ENCODE results near the gene GALNS. TPM values are rescaled to one million over a fixed set of nuclear protein-coding genes. Genes with fewer than 3 reads are reported as not detected.

GALNS gene
- total and polyA plus RNA-seq, 8 donors = 5.7 to 26.1 (median 9.1) TPM

GRCh38 chr16:88863426-88863825 is 6.7 kb upstream of the GALNS start:
- ATAC-seq (no peak), FAIRE-seq (no peak), DNase-seq (no peak)
- intact Hi-C loops (cut with DNase I) = no loop called here
- H3K4me1 ChIP-seq = no peaks in the 10 kb centered on the region
- no peaks in the 10 kb centered on the region for H3K9me3 ChIP-seq
- no peak overlapping the region for H3K27ac ChIP-seq
- no peak overlapping the region for H3K4me3 ChIP-seq
- peaks cover 0 to 28% (median 3%) of the 10 kb centered on the region in 3 donors for H3K36me3 ChIP-seq
- TF ChIP-seq CTCF (IDR thresholded peaks at IDR 0.05) = no peak
- 78% methylated on average over 10 to 13 of the region's 13 CpGs for WGBS, 2 donors
- no peaks in the 10 kb centered on the region for H3K27me3 ChIP-seq

GRCh38 chr16:88862968-88863367 is 6.2 kb upstream of the GALNS start:
- ATAC-seq = no peak
- WGBS, 2 donors = 90 to 92% methylated on average over 25 of the region's 25 CpGs
- Histone ChIP-seq H3K9me3 (no peaks in the 10 kb centered on the region), H3K4me3 (no peak overlapping the region), H3K36me3 (peaks cover 0 to 28% (median 3%) of the 10 kb centered on the region in 3 donors), H3K27ac (no peak overlapping the region), H3K4me1 (peaks cover 0 to 1% (median under 1%) of the 10 kb centered on the region in 3 donors), H3K27me3 (no peaks in the 10 kb centered on the region)
- DNase-seq = no peak
- intact Hi-C loops (cut with DNase I) = no loop called here
- no peak for FAIRE-seq
- TF ChIP-seq CTCF (IDR thresholded peaks at IDR 0.05) = no peak

- no peak for FAIRE-seq
- H3K4me3 ChIP-seq = no peak overlapping the region
- TF ChIP-seq CTCF (IDR thresholded peaks at IDR 0.05) = no peak
- peaks cover 0 to 4% (median 4%) of the 10 kb centered on the region in 3 donors for H3K4me1 ChIP-seq
- no peak for ATAC-seq
- WGBS, 2 donors = 94 to 95% methylated on average over 19 of the region's 19 CpGs
- no peaks in the 10 kb centered on the region for H3K27me3 ChIP-seq
- H3K36me3 ChIP-seq = peaks cover 0 to 28% (median 3%) of the 10 kb centered on the region in 3 donors
- intact Hi-C loops (cut with DNase I) = no loop called here
- DNase-seq = no peak
- H3K27ac ChIP-seq = no peak overlapping the region
- H3K9me3 ChIP-seq = no peaks in the 10 kb centered on the region
These were observed 4.6 kb upstream of the GALNS start for GRCh38 chr16:88861359-88861758.

- Histone ChIP-seq H3K27me3 (no peaks in the 10 kb centered on the region), H3K9me3 (no peaks in the 10 kb centered on the region), H3K27ac (no peak overlapping the region), H3K4me3 (no peak overlapping the region), H3K4me1 (peaks cover 0 to 10% (median 4%) of the 10 kb centered on the region in 3 donors), H3K36me3 (peaks cover 0 to 28% (median 3%) of the 10 kb centered on the region in 3 donors)
- no peak for FAIRE-seq
- TF ChIP-seq CTCF (IDR thresholded peaks at IDR 0.05) = no peak
- WGBS, 2 donors = 90% methylated on average over 20 of the region's 20 CpGs
- ATAC-seq = no peak
- intact Hi-C loops (cut with DNase I) = no loop called here
- no peak for DNase-seq
These were observed 2.8 kb upstream of the GALNS start for GRCh38 chr16:88859381-88860091.

GRCh38 chr16:88857728-88858339 is 1.1 kb upstream of the GALNS start:
- DNase-seq = peak; percentile 58 to 88 (median 72)
- peak overlapping the region in 2 of 4 donors; percentile 60 to 61 for H3K27ac ChIP-seq
- no peaks in the 10 kb centered on the region for H3K9me3 ChIP-seq
- 14 to 15% methylated on average over 12 of the region's 12 CpGs for WGBS, 2 donors
- peaks cover 0 to 10% (median 4%) of the 10 kb centered on the region in 3 donors for H3K4me1 ChIP-seq
- FAIRE-seq = no peak
- intact Hi-C loops (cut with DNase I) = no loop called here
- H3K27me3 ChIP-seq = no peaks in the 10 kb centered on the region
- peak overlapping the region; percentile 65 to 99 (median 89) for H3K4me3 ChIP-seq
- ATAC-seq = peak; percentile 60 to 83 (median 77)
- peak in 2 of 4 donors; percentile 31 to 44 for TF ChIP-seq CTCF (IDR thresholded peaks at IDR 0.05)
- H3K36me3 ChIP-seq = peaks cover 0 to 28% (median 3%) of the 10 kb centered on the region in 3 donors

All from pancreas (tissue), 10 donors.